IPS-20b (cell line): Measurements from ENCODE around the gene ARHGAP44.

Experiments used
- H3K27ac ChIP-seq: one replicate; pipeline ENCODE4 v1.5.1; 2013; ENCODE audit warnings: low read length
- H3K27me3 ChIP-seq: 2 replicates; pipeline ENCODE4 v1.6.1; 2013; ENCODE audit warnings: mild to moderate bottlenecking, low read length, inconsistent platforms; ENCODE audit not compliant: insufficient read depth
- H3K36me3 ChIP-seq: 2 replicates; pipeline ENCODE4 v1.6.1; 2013; ENCODE audit warnings: low read depth, mild to moderate bottlenecking, inconsistent platforms, low read length, moderate library complexity; ENCODE audit not compliant: insufficient read depth
- H3K4me1 ChIP-seq: 2 replicates; pipeline ENCODE4 v1.6.1; 2013; ENCODE audit warnings: mild to moderate bottlenecking, control low read depth, inconsistent platforms, low read length, moderate library complexity; ENCODE audit not compliant: insufficient read depth
- H3K4me3 ChIP-seq: 2 replicates; pipeline ENCODE4 v1.5.1; 2013; ENCODE audit warnings: mild to moderate bottlenecking, low read length, inconsistent platforms
- H3K9ac ChIP-seq: 2 replicates; pipeline ENCODE4 v1.6.1; 2013; ENCODE audit warnings: low read depth, mild to moderate bottlenecking, inconsistent platforms, low read length, moderate library complexity
- H3K9me3 ChIP-seq: 2 replicates; pipeline ENCODE4 v1.6.1; 2013; ENCODE audit warnings: mild to moderate bottlenecking, low read depth, low read length, inconsistent platforms; ENCODE audit not compliant: insufficient read depth

ARHGAP44 gene

DNA sequence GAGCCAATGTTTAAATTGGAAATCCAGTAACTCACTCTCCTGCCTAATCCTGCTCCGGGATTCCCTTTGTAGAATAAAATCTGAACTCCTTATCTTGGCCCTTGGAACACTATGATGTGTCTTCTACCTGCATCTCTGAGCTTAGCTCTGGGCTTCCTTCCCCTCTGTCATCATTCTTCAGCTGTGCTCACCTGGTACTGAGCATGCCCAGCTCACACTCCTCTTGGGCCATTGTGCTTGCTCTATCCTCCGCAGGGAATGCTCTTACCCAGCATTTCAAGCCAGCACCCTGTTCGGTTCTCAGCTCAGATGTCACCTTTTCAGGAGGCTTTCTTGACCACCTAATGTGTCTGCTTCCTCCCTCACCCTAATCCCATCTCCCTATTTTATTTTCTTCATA lies 112.7 kb downstream of the ARHGAP44 start:
- Histone ChIP-seq H3K36me3 (0 out of 2 replicates have a peak, but pooled peaks cover 2% of the 10 kb centered on the region), H3K27ac (no peak overlapping the region), H3K27me3 (no peaks in the 10 kb centered on the region), H3K4me3 (no peak overlapping the region), H3K4me1 (peaks cover 9% of the 10 kb centered on the region; the same call in 1 of the 2 replicates), H3K9me3 (no peaks in the 10 kb centered on the region), H3K9ac (no peak overlapping the region)

DNA sequence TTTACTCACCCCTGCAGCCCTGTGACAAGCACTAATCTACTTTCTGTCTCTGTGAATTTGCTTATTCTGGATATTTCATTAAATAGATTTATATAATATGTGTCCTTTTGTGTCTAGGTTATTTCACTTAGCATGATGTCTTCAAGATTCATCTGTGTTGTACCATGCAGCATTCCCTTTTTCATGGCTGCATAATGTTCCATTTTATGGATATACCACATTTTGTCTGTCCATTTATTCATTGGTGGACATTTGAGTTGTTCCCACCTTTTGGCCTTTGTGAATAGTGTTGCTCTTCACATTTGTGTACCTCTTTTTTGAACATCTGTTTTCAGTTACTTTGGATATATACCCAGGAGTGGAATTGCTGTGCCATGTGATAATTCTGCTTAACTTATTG lies 118.2 kb downstream of the ARHGAP44 start:
- H3K9me3 ChIP-seq: peaks cover 7% of the 10 kb centered on the region; the same call in 1 of the 2 replicates
- no peaks in the 10 kb centered on the region for H3K27me3 ChIP-seq
- H3K4me3 ChIP-seq: no peak overlapping the region
- H3K27ac ChIP-seq: no peak overlapping the region
- H3K36me3 ChIP-seq: 0 out of 2 replicates have a peak, but pooled peaks cover 7% of the 10 kb centered on the region
- H3K9ac ChIP-seq: no peak overlapping the region
- H3K4me1 ChIP-seq: no peaks in the 10 kb centered on the region

DNA sequence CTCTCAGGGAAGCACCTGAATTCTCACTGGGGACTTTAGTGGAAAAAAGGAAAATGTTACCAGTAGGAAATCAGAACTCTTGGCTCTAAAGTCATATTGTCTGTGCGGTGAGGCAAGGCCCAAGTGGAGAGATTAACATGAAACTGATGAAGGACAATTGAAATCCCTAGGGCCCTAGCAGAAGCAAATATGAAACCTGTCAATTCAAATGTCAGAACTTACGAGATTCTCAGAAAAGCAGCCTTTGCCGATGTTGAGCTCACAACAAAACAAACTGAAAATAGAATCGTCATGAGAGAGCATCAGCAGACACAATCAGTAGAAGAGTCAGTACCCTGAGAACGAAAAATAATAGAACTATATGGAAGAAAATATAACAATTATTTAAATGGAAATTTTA lies 119.7 kb downstream of the ARHGAP44 start:
- no peak overlapping the region for H3K4me3 ChIP-seq
- no peaks in the 10 kb centered on the region for H3K4me1 ChIP-seq
- no peak overlapping the region for H3K27ac ChIP-seq
- no peak overlapping the region for H3K9ac ChIP-seq
- H3K36me3 ChIP-seq: 0 out of 2 replicates have a peak, but pooled peaks cover 7% of the 10 kb centered on the region
- H3K27me3 ChIP-seq: no peaks in the 10 kb centered on the region
- H3K9me3 ChIP-seq: peaks cover 7% of the 10 kb centered on the region; the same call in 1 of the 2 replicates

DNA sequence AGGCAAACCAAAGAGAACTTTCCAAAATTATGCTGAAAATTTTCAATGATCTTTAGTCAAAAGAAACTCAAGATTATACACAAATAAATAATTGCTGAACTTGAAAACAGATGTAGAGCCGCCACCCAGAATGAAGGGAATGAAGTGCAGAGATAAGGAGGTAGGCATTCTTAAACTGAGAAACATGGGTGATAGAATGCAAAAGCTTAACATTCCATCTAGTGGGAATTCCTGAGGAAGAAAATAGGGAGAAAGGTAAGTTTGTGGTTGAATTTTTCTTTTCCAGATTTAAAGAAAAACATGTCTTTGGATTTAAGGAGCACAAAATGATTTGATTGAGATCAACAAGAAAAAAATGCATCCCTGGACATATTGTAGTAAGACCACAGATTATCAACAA lies 120.2 kb downstream of the ARHGAP44 start:
- Histone ChIP-seq H3K4me1 (no peaks in the 10 kb centered on the region), H3K36me3 (0 out of 2 replicates have a peak, but pooled peaks cover 7% of the 10 kb centered on the region), H3K4me3 (no peak overlapping the region)

DNA sequence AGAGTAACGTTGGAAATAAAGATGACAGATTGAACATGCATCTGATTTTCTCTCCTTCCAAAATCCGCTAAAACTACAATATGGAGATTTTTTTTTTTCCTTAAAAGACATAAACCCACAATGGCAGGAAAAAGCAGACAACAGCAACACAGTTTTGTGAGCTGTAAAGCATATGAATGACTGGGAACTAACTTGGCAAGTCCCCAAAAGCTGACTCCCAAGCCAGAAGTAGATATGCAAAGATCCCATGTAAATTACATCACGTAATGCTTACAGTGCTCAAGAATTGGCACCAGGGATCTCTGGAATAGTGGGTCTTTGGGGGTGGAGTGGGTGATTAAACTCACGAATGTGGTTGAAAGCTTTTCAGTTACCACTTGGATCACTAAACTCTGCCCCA lies 121.9 kb downstream of the ARHGAP44 start:
- Histone ChIP-seq H3K4me1 (no peaks in the 10 kb centered on the region), H3K4me3 (no peak overlapping the region), H3K9ac (no peak overlapping the region), H3K27me3 (no peaks in the 10 kb centered on the region), H3K27ac (no peak overlapping the region), H3K36me3 (peaks cover 15% of the 10 kb centered on the region; the same call in 1 of the 2 replicates), H3K9me3 (peaks cover 7% of the 10 kb centered on the region; the same call in 1 of the 2 replicates)

More for the DNA sequence above, 120.2 kb downstream of the ARHGAP44 start:
- Histone ChIP-seq H3K27me3 (no peaks in the 10 kb centered on the region), H3K9ac (no peak overlapping the region), H3K9me3 (peaks cover 7% of the 10 kb centered on the region; the same call in 1 of the 2 replicates), H3K27ac (no peak overlapping the region)

DNA sequence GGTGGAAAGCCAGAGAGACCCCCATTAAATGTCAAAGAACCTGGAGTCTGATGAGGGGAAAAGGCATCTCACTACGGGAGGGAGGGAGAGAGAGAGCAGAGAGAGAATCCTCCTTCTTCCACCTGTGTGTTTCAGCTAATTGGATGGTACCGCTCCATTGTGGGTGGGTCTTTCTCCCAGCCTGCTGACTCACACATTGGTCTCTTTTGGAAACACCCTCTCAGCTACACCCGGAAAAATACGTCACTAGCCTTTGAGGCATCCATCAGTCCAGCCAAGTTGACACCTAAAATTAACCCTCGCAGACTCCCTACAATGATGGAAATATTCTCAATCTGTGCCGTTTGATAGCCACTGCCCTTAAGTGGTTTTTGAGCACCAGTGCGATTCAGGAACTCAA lies 128.1 kb downstream of the ARHGAP44 start:
- Histone ChIP-seq H3K9me3 (no peaks in the 10 kb centered on the region), H3K27me3 (no peaks in the 10 kb centered on the region), H3K9ac (no peak overlapping the region), H3K36me3 (peaks cover 27% of the 10 kb centered on the region), H3K27ac (no peak overlapping the region), H3K4me1 (no peaks in the 10 kb centered on the region), H3K4me3 (no peak overlapping the region)

DNA sequence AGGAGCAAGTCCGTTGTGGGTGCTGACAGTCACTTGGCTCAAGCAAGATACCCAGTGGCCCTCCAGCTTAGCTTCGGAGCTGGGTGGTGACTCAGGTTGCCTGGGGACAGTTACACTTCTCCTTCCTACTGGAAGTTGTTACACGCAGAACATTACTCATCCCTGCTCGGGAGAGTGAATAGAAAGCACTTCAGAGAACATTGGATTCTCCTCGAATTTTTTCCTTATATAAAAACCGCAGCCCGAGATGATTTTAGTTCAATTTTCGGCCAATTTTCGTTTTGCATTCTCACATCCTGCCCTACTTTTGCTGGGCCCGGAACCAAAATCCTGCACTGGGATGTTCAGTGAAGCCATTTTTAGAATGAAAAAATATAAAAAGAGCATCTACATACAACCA lies 128.8 kb downstream of the ARHGAP44 start:
- no peak overlapping the region for H3K9ac ChIP-seq

DNA sequence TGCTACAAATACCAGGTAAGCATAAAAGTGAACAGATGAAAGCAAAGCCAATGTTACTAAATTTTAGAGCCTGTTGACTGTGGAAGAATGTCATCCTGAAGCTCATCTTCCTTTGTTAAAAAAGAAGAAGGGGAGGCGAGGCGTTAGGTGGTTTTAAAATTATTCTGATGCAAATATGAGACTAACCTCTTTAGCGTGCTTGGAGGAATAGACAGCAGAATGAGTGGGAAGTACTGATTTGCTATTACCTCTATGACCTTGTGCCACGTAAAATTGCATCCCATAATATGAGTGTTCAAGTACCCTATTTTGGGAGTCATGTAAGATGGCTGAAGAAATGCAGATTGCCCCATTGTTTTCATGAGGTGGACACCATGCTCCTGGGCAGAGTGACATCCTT lies 132.8 kb downstream of the ARHGAP44 start:
- Histone ChIP-seq H3K36me3 (peaks cover 13% of the 10 kb centered on the region), H3K27ac (no peak overlapping the region), H3K4me1 (no peaks in the 10 kb centered on the region), H3K9me3 (no peaks in the 10 kb centered on the region), H3K27me3 (no peaks in the 10 kb centered on the region), H3K9ac (no peak overlapping the region), H3K4me3 (no peak overlapping the region)

More for the DNA sequence above, 128.8 kb downstream of the ARHGAP44 start:
- Histone ChIP-seq H3K4me1 (no peaks in the 10 kb centered on the region), H3K9me3 (no peaks in the 10 kb centered on the region), H3K27me3 (no peaks in the 10 kb centered on the region), H3K36me3 (peaks cover 27% of the 10 kb centered on the region), H3K4me3 (no peak overlapping the region), H3K27ac (no peak overlapping the region)

DNA sequence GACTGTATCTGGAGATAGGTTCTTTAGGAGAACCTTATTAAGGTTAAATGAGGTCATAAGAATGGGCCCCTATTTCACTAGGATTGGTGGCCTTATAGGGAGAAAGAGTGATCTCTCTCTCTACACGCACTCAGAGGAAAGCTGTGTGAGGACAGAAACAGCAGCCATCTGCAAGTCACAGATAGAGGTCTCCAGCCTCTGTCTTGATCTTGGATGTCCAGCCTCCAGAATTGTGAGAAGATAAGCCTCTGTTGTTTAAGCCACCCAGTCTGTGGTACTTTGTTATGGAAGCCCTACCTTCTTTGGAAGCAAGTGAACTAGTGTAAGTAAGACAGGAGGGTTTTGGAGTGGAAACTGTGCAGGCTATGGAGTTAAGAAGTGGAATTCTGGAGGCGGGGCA lies 135.3 kb downstream of the ARHGAP44 start:
- H3K4me1 ChIP-seq: no peaks in the 10 kb centered on the region
- H3K9me3 ChIP-seq: no peaks in the 10 kb centered on the region
- peaks cover 6% of the 10 kb centered on the region; the same call in 1 of the 2 replicates for H3K36me3 ChIP-seq
- H3K27ac ChIP-seq: no peak overlapping the region
- H3K27me3 ChIP-seq: no peaks in the 10 kb centered on the region
- H3K4me3 ChIP-seq: no peak overlapping the region
- no peak overlapping the region for H3K9ac ChIP-seq

DNA sequence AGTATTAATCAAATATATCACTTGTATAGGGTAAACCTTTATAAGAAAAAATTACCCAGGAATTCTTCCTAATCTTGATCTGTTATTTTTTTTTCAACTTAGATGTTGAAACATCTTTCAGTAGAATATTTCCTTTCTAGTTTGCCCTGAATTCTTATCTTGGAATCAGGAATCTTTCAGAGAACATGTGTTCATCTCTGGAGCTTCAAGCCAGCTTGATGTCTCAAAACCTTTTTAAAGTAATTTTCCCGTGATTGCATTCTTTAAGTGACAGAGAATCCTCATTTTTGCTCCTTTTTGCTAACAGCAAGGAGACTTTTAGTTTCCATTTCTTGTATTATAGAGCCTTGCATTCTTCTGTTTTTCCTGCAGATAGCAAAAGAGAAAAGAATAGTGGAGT lies 137.7 kb downstream of the ARHGAP44 start:
- Histone ChIP-seq H3K9ac (no peak overlapping the region), H3K4me3 (no peak overlapping the region), H3K36me3 (no peaks in the 10 kb centered on the region)

DNA sequence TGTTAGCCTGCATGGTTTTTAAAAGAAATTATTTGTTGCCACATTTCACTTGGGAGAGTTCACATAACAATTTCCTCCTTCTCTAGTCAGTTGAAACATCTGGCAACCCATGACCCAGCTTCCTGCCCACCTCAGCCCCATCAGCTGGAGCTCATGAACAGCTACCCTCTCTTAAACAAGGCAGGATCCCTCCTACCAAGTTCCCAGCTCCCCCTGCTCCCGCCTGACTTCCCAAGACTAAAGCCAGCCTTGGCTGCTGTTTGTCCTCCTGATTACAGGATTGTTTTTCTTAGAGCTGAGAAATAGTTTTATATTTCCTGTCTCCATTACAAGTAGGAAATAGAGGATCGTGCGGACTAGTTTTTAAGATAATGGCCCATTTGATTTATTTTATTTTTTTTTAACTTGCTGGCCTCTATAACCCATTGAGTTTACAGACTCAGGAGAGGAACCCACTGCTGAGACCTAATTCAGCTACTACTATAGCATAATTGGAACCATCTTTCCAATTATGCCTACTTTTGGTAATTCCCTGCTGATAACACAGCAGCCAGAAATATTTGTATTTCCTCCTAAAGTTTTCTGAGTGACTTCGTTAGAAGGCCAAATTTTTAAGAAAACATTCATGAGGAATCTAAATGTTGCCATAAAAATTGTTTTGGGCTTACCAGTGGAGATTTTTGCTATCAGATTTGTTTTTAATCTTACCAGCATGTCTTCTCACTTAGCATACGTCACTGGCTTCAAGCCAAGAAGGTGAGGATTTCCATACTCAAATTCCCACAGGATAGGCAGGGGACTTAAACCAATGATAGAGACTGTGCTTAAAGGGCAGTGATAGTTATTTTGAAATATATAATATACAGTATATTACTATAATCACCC lies 138.5 kb downstream of the ARHGAP44 start:
- H3K4me1 ChIP-seq: no peaks in the 10 kb centered on the region
- no peaks in the 10 kb centered on the region for H3K9me3 ChIP-seq
- no peaks in the 10 kb centered on the region for H3K36me3 ChIP-seq
- no peak overlapping the region for H3K27ac ChIP-seq
- H3K4me3 ChIP-seq: no peak overlapping the region
- no peaks in the 10 kb centered on the region for H3K27me3 ChIP-seq
- H3K9ac ChIP-seq: no peak overlapping the region

More for the DNA sequence above, 137.7 kb downstream of the ARHGAP44 start:
- Histone ChIP-seq H3K27ac (no peak overlapping the region), H3K4me1 (no peaks in the 10 kb centered on the region), H3K27me3 (no peaks in the 10 kb centered on the region), H3K9me3 (no peaks in the 10 kb centered on the region)

DNA sequence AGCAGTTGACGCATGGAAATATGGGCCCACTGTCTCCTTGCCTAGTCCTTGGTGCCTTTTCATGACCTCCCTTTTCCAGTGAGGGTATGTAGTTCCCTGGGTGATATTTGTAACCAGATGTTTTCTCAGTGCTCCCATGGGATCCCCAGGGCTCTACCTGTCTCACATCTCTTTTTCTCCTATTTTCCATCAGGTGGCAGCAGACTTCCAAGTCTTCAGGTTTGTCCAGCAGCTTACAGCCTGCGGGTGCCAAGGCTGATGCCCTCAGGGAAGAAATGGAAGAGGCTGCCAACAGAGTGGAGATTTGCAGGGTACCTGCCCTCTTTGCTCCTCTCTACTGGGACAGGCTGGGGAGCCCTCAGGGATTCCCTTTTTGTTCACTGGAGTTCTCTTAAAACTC lies 139.4 kb downstream of the ARHGAP44 start:
- no peak overlapping the region for H3K9ac ChIP-seq
- H3K9me3 ChIP-seq: no peaks in the 10 kb centered on the region
- H3K4me1 ChIP-seq: no peaks in the 10 kb centered on the region
- H3K4me3 ChIP-seq: no peak overlapping the region
- H3K36me3 ChIP-seq: no peaks in the 10 kb centered on the region
- H3K27me3 ChIP-seq: no peaks in the 10 kb centered on the region
- no peak overlapping the region for H3K27ac ChIP-seq
